Liver (tissue), 9 donors: ENCODE data around the gene MRS2. TPM values are rescaled to one million over a fixed set of nuclear protein-coding genes. Genes with fewer than 3 reads are reported as not detected.
"Not testable (repeated sequence)": the region's sequence is repeated elsewhere in the genome, so short reads cannot be mapped to it uniquely, and the experiment has no call there.

ENCODE experiments used
- DNase-seq: peaks from one replicate; pipeline ENCODE4 v3.0.0-alpha.2; 2017; ENCODE audit warnings: low spot score
- H3K27ac ChIP-seq, 2 donors: one replicate each; pipeline ENCODE4 v1.7.0; 2013; ENCODE audit warnings: inconsistent platforms in 2 of 2, low read length in 2 of 2, control low read depth in 1 of 2, low read depth in 1 of 2, mild to moderate bottlenecking in 1 of 2
- H3K27me3 ChIP-seq, 4 donors: one replicate each; pipeline versions ENCODE4 v1.6.1 to v1.7.0; 2013; ENCODE audit warnings: low read length in 3 of 4, inconsistent platforms in 1 of 4, mild to moderate bottlenecking in 1 of 4, moderate library complexity in 1 of 4; ENCODE audit not compliant: control insufficient read depth in 4 of 4, insufficient read depth in 4 of 4
- H3K36me3 ChIP-seq, 4 donors: one replicate each; pipeline versions ENCODE4 v1.6.1 to v1.7.0; 2013; ENCODE audit warnings: low read length in 3 of 4, mild to moderate bottlenecking in 3 of 4, low read depth in 1 of 4, moderate library complexity in 1 of 4; ENCODE audit not compliant: control insufficient read depth in 4 of 4, insufficient read depth in 3 of 4
- H3K4me1 ChIP-seq, 4 donors: one replicate each; pipeline versions ENCODE4 v1.6.1 to v1.7.0; 2013; ENCODE audit warnings: low read length in 3 of 4, mild to moderate bottlenecking in 3 of 4, moderate library complexity in 1 of 4; ENCODE audit not compliant: control insufficient read depth in 4 of 4, insufficient read depth in 4 of 4
- H3K4me3 ChIP-seq, 3 donors: one replicate each; pipeline versions ENCODE4 v1.6.1 to v1.7.0; 2013; ENCODE audit warnings: low read length in 3 of 3, control low read depth in 1 of 3, low read depth in 1 of 3, mild to moderate bottlenecking in 1 of 3
- H3K9ac ChIP-seq, 2 donors: one replicate each; pipeline ENCODE4 v1.7.0; 2013; ENCODE audit warnings: low read length in 2 of 2, mild to moderate bottlenecking in 2 of 2, moderate library complexity in 2 of 2, control low read depth in 1 of 2, low read depth in 1 of 2
- H3K9me3 ChIP-seq, 4 donors: one replicate each; pipeline versions ENCODE4 v1.6.1 to v1.7.0; 2013; ENCODE audit warnings: low read length in 3 of 4; ENCODE audit not compliant: control insufficient read depth in 4 of 4
- ATF3 ChIP-seq: IDR thresholded peaks from 2 replicates; pipeline ENCODE4 v1.6.1; 2016; ENCODE audit warnings: antibody characterized with exemption
- CTCF ChIP-seq: fragments of 150-350 bp; IDR thresholded peaks from 2 replicates; pipeline ENCODE4 v1.5.1; 2017; ENCODE audit warnings: improper control_type of control experiment, low read depth, low read length; ENCODE audit not compliant: missing input control
- EGR1 ChIP-seq, 2 donors: IDR thresholded peaks; 2 replicates each; pipeline ENCODE4 v1.6.1; 2016 to 2018; ENCODE audit warnings: antibody characterized with exemption in 2 of 2, low read depth in 2 of 2
- GABPA ChIP-seq, 2 donors: IDR thresholded peaks in 1 of 2; conservative IDR thresholded peaks in 1 of 2; 2 replicates each; pipeline ENCODE4 v1.6.1; 2016; ENCODE audit warnings: antibody characterized with exemption in 2 of 2, mild to moderate bottlenecking in 1 of 2, moderate library complexity in 1 of 2
- HNF4A ChIP-seq, 2 donors: conservative IDR thresholded peaks; 2 replicates each; pipeline ENCODE4 v1.6.1; 2016; ENCODE audit warnings: antibody characterized with exemption in 2 of 2, mild to moderate bottlenecking in 2 of 2
- HNF4G ChIP-seq: IDR thresholded peaks from 2 replicates; pipeline ENCODE4 v1.6.1; 2016; ENCODE audit warnings: antibody characterized with exemption
- JUND ChIP-seq, 2 donors: IDR thresholded peaks; 2 replicates each; pipeline ENCODE4 v1.6.1; 2016; ENCODE audit warnings: antibody characterized with exemption in 2 of 2
- MAX ChIP-seq: IDR thresholded peaks from 2 replicates; pipeline ENCODE4 v1.6.1; 2016; ENCODE audit warnings: antibody characterized with exemption
- NR2F2 ChIP-seq: IDR thresholded peaks from 2 replicates; pipeline ENCODE4 v1.6.1; 2016; ENCODE audit warnings: antibody characterized with exemption
- RAD21 ChIP-seq, 2 donors: IDR thresholded peaks; 2 replicates each; pipeline ENCODE4 v1.6.1; 2016; ENCODE audit warnings: antibody characterized with exemption in 2 of 2, mild to moderate bottlenecking in 2 of 2
- RXRA ChIP-seq, 2 donors: IDR thresholded peaks; 2 replicates each; pipeline ENCODE4 v1.6.1; 2017 to 2018; ENCODE audit warnings: antibody characterized with exemption in 2 of 2, mild to moderate bottlenecking in 1 of 2
- SP1 ChIP-seq: IDR thresholded peaks from 2 replicates; pipeline ENCODE4 v1.6.1; 2018; ENCODE audit warnings: antibody characterized with exemption, mild to moderate bottlenecking
- TAF1 ChIP-seq: conservative IDR thresholded peaks from 2 replicates; pipeline ENCODE4 v1.6.1; 2016; ENCODE audit warnings: antibody characterized with exemption, mild to moderate bottlenecking
- WGBS: extraction: QIAGEN DNeasy Blood & Tissue Kit; methylation state at CpG from one replicate; pipeline ENCODE4 v1.1.7; 2013; 5-methylcytosine and 5-hydroxymethylcytosine counted together
- polyA plus RNA-seq, 2 donors: library from polyadenylated mRNA; stranded (reverse) in 1 of 2; unstranded in 1 of 2; fragments of 200-250 nt in 1 of 2; fragments of >200 nt in 1 of 2; fragmentation: Nextera tagmentation in 1 of 2; extraction: Ambion mirVana in 1 of 2; gene quantifications; one replicate each; pipeline versions ENCODE4 v1.2.1 to v1.2.3, GENCODE V29; 2013 to 2015
- total RNA-seq, 2 donors: library from RNA; depleted of rRNA; stranded (reverse); fragments of >200 nt; gene quantifications; one replicate each; pipeline ENCODE4 v1.2.3, GENCODE V29; 2014
- TF ChIP-seq, protein P1 (sequence below): IDR thresholded peaks from 2 replicates; pipeline ENCODE4 v1.6.1; 2016; ENCODE audit warnings: antibody characterized with exemption, mild to moderate bottlenecking
- TF ChIP-seq, protein P2 (sequence below): IDR thresholded peaks from 2 replicates; pipeline ENCODE4 v1.6.1; 2016; ENCODE audit warnings: antibody characterized with exemption
- donor health status: healthy.
- donor health status: healthy.
- donor health status: healthy.
- donor health status: healthy.
- donor health status: healthy.

MRS2 gene
- total and polyA plus RNA-seq, 4 donors, result 10.1 to 20.1 (median 13.9) TPM

GRCh38 chr6:24359640-24360454 is 42.9 kb upstream of the MRS2 start:
- H3K27ac ChIP-seq, result no peak overlapping the region
- no peaks in the 10 kb centered on the region for H3K36me3 ChIP-seq
- TF ChIP-seq RAD21 (IDR thresholded peaks at IDR 0.05), result peak; percentile 31 to 72
- TF ChIP-seq CTCF, result peak; percentile 51
- TF ChIP-seq TAF1, result no peak
- TF ChIP-seq EGR1 (IDR thresholded peaks at IDR 0.05; ENCODE audit: low read depth in 2 of 2), result no peak
- no peak for TF ChIP-seq RXRA (IDR thresholded peaks at IDR 0.05)
- no peak for TF ChIP-seq NR2F2
- peak; percentile 70 for DNase-seq
- 13% methylated on average over 55 of the region's 55 CpGs for WGBS
- H3K27me3 ChIP-seq, result no peaks in the 10 kb centered on the region
- peaks cover 6 to 18% (median 13%) of the 10 kb centered on the region in 4 donors for H3K4me1 ChIP-seq
- H3K4me3 ChIP-seq, result peak overlapping the region in 2 of 3 donors; percentile 13 to 46
- no peak overlapping the region for H3K9ac ChIP-seq
- H3K9me3 ChIP-seq, result no peaks in the 10 kb centered on the region

DNA sequence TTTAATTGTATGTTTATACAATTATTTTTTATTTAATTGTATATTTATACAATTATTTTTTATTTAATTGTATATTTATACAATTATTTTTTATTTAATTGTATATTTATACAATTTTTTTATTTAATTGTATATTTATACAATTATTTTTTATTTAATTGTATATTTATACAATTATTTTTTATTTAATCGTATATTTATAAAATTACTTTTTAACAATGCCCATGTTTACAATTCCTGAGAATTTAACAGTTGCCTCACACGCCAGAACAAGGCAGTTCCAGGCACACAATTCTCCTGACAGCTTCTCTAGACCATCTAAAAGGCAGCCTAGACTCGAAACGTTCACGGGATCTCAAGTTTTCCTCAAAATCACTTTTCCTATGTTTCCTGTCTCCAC is 40.4 kb upstream of the MRS2 start:
- not testable (repeated sequence) for H3K9me3 ChIP-seq, H3K27me3 ChIP-seq, H3K4me3 ChIP-seq, DNase-seq, H3K27ac ChIP-seq, H3K36me3 ChIP-seq, H3K9ac ChIP-seq
- WGBS, result 63% methylated on average over 5 of the region's 5 CpGs
- peaks cover 6 to 18% (median 12%) of the 10 kb centered on the region in 4 donors for H3K4me1 ChIP-seq

DNA sequence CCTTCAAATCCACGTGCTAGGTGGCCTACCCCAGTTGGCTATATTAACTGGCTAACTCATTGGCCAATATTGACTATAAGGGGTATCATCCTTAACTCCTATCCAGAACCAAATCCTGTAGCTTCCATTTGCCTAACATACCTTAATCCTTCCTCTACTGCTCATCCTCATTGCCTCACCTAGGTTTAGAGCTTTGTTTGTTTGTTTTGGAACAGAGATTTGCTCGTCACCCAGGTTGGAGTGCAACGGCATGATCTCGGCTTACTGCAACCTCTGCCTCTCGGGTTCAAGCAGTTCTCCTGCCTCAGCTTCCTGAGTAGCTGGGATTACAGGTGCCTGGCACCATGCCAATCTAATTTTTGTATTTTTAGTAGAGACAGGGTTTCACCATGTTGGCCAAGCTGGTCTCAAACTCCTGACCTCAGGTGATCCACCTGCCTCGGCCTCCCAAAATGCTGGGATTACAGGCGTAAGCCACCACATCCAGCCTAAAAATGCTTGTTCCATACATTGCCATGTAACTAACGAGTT is 37.6 kb upstream of the MRS2 start:
- H3K4me3 ChIP-seq, H3K9ac ChIP-seq, H3K36me3 ChIP-seq, H3K27me3 ChIP-seq, H3K27ac ChIP-seq, H3K4me1 ChIP-seq, H3K9me3 ChIP-seq, DNase-seq: not testable (repeated sequence)
- TF ChIP-seq HNF4A (conservative IDR thresholded peaks at IDR 0.05) (peak in 1 of 2 donors; percentile 15), RXRA (IDR thresholded peaks at IDR 0.05) (peak in 1 of 2 donors; percentile 40)
- 64% methylated on average over 8 of the region's 8 CpGs for WGBS

DNA sequence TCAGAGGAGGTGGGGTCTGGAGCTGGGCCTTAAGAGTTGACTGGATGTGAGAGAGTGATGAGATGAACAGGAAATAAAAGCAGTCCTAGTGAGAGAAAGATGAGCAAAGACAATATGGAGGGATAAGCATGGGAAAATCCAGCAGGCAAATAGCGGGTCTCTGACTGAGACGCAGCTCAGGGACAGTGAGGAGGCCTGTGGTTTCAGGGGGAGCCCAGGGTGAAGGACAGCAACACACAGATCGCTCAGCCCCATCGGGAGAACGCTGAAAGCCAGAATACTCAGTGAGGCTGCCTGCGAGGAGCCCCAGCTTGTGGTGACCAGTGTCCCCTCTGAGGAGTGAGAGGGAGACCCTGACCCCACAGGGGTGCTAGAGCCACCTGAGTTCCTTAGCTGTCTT is 28.1 kb upstream of the MRS2 start:
- 95% methylated on average over 6 of the region's 6 CpGs for WGBS
- H3K9ac ChIP-seq, result no peak overlapping the region
- no peaks in the 10 kb centered on the region for H3K36me3 ChIP-seq
- no peak overlapping the region for H3K27ac ChIP-seq
- H3K9me3 ChIP-seq, result no peaks in the 10 kb centered on the region
- DNase-seq, result no peak
- TF ChIP-seq GABPA (IDR thresholded peaks at IDR 0.05 in 1 of 2, conservative IDR thresholded peaks at IDR 0.05 in 1 of 2), result no peak
- TF ChIP-seq, protein P1, sequence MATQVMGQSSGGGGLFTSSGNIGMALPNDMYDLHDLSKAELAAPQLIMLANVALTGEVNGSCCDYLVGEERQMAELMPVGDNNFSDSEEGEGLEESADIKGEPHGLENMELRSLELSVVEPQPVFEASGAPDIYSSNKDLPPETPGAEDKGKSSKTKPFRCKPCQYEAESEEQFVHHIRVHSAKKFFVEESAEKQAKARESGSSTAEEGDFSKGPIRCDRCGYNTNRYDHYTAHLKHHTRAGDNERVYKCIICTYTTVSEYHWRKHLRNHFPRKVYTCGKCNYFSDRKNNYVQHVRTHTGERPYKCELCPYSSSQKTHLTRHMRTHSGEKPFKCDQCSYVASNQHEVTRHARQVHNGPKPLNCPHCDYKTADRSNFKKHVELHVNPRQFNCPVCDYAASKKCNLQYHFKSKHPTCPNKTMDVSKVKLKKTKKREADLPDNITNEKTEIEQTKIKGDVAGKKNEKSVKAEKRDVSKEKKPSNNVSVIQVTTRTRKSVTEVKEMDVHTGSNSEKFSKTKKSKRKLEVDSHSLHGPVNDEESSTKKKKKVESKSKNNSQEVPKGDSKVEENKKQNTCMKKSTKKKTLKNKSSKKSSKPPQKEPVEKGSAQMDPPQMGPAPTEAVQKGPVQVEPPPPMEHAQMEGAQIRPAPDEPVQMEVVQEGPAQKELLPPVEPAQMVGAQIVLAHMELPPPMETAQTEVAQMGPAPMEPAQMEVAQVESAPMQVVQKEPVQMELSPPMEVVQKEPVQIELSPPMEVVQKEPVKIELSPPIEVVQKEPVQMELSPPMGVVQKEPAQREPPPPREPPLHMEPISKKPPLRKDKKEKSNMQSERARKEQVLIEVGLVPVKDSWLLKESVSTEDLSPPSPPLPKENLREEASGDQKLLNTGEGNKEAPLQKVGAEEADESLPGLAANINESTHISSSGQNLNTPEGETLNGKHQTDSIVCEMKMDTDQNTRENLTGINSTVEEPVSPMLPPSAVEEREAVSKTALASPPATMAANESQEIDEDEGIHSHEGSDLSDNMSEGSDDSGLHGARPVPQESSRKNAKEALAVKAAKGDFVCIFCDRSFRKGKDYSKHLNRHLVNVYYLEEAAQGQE, result no peak
- TF ChIP-seq JUND (IDR thresholded peaks at IDR 0.05), result no peak
- no peak for TF ChIP-seq MAX
- no peak for TF ChIP-seq EGR1 (IDR thresholded peaks at IDR 0.05; ENCODE audit: low read depth in 2 of 2)
- TF ChIP-seq, protein P2, sequence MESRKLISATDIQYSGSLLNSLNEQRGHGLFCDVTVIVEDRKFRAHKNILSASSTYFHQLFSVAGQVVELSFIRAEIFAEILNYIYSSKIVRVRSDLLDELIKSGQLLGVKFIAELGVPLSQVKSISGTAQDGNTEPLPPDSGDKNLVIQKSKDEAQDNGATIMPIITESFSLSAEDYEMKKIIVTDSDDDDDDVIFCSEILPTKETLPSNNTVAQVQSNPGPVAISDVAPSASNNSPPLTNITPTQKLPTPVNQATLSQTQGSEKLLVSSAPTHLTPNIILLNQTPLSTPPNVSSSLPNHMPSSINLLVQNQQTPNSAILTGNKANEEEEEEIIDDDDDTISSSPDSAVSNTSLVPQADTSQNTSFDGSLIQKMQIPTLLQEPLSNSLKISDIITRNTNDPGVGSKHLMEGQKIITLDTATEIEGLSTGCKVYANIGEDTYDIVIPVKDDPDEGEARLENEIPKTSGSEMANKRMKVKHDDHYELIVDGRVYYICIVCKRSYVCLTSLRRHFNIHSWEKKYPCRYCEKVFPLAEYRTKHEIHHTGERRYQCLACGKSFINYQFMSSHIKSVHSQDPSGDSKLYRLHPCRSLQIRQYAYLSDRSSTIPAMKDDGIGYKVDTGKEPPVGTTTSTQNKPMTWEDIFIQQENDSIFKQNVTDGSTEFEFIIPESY, result no peak
- TF ChIP-seq SP1, result no peak
- TF ChIP-seq ATF3, result no peak
- no peak for TF ChIP-seq HNF4G
- H3K27me3 ChIP-seq, result no peaks in the 10 kb centered on the region
- H3K4me3 ChIP-seq, result no peak overlapping the region
- no peaks in the 10 kb centered on the region for H3K4me1 ChIP-seq
